ENCODE results near the gene CPXM1. TPM values are rescaled to one million over a fixed set of nuclear protein-coding genes. Genes with fewer than 3 reads are reported as not detected.

CPXM1 gene
- total and polyA plus RNA-seq, 10 of the 15 experiments (the other 5 are each of a cell fraction or from before 2014, with no cell fraction given), result 0.22 to 3.9 (median 0.63) TPM; not detected in 2

DNA sequence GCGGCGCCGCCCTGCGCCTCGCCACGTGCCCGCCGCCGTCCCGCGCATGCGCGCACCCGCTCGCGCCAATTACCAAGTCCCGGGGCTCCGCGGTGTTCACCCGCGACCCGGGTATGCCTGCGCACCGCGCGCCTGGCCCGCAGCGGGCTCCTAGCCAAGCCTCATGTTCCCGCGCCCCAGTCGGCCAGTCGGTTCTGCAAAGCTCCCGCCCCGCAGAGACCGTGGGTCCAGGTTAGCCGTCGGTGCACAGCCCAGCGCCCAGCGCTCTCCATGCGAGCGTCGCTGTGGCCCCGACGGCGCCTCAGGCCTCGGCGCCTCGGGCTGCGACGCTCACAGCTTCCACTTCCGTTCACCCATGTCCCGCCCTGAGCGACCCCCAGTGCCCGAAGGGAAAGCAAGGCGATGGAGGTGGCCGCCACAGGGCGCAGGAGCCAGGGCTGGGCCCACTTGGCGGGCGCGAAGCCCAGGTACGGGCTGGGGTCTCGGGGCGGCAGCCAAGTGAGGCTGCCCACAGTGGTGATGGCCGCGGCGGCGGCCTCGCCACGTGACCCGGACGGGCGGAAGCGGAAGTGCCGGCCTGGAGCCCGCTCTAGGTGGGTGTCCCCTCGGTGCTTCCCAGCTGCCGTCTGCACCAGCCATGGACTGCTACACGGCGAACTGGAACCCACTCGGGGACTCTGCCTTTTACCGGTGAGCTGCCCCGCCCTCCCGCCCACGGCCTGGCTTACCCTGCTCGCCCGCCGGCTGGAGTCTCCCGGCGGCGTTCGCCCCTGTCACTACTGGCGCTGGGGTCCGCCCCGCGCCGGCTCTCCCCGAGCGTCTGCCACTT, 39.9 kb upstream of the CPXM1 start, which contains the start of the genes PCED1A and VPS16 (continued):
- no peak for TF ChIP-seq EED (IDR thresholded peaks at IDR 0.05; ENCODE audit: low read depth)
- no peak for TF ChIP-seq CBX5 (IDR thresholded peaks at IDR 0.05; ENCODE audit: low read depth)
- TF ChIP-seq NFXL1 (IDR thresholded peaks at IDR 0.05; ENCODE audit: borderline replicate concordance), result no peak
- no peak for TF ChIP-seq CHD1 (IDR thresholded peaks at IDR 0.05; ENCODE audit: low read depth, low read length)
- TF ChIP-seq BACH1 (IDR thresholded peaks at IDR 0.05; ENCODE audit: borderline replicate concordance), result no peak; the same call in none of the 2 replicates
- no peak for TF ChIP-seq MYB (IDR thresholded peaks at IDR 0.05; ENCODE audit: borderline replicate concordance, low read depth, low read length)
- TF ChIP-seq TBL1XR1 (IDR thresholded peaks at IDR 0.05; ENCODE audit: low read depth, low read length), result no peak
- TF ChIP-seq, protein P1, sequence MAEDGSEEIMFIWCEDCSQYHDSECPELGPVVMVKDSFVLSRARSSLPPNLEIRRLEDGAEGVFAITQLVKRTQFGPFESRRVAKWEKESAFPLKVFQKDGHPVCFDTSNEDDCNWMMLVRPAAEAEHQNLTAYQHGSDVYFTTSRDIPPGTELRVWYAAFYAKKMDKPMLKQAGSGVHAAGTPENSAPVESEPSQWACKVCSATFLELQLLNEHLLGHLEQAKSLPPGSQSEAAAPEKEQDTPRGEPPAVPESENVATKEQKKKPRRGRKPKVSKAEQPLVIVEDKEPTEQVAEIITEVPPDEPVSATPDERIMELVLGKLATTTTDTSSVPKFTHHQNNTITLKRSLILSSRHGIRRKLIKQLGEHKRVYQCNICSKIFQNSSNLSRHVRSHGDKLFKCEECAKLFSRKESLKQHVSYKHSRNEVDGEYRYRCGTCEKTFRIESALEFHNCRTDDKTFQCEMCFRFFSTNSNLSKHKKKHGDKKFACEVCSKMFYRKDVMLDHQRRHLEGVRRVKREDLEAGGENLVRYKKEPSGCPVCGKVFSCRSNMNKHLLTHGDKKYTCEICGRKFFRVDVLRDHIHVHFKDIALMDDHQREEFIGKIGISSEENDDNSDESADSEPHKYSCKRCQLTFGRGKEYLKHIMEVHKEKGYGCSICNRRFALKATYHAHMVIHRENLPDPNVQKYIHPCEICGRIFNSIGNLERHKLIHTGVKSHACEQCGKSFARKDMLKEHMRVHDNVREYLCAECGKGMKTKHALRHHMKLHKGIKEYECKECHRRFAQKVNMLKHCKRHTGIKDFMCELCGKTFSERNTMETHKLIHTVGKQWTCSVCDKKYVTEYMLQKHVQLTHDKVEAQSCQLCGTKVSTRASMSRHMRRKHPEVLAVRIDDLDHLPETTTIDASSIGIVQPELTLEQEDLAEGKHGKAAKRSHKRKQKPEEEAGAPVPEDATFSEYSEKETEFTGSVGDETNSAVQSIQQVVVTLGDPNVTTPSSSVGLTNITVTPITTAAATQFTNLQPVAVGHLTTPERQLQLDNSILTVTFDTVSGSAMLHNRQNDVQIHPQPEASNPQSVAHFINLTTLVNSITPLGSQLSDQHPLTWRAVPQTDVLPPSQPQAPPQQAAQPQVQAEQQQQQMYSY (CRISPR knock-in tag; IDR thresholded peaks at IDR 0.05), result no peak
- TF ChIP-seq, protein P2, sequence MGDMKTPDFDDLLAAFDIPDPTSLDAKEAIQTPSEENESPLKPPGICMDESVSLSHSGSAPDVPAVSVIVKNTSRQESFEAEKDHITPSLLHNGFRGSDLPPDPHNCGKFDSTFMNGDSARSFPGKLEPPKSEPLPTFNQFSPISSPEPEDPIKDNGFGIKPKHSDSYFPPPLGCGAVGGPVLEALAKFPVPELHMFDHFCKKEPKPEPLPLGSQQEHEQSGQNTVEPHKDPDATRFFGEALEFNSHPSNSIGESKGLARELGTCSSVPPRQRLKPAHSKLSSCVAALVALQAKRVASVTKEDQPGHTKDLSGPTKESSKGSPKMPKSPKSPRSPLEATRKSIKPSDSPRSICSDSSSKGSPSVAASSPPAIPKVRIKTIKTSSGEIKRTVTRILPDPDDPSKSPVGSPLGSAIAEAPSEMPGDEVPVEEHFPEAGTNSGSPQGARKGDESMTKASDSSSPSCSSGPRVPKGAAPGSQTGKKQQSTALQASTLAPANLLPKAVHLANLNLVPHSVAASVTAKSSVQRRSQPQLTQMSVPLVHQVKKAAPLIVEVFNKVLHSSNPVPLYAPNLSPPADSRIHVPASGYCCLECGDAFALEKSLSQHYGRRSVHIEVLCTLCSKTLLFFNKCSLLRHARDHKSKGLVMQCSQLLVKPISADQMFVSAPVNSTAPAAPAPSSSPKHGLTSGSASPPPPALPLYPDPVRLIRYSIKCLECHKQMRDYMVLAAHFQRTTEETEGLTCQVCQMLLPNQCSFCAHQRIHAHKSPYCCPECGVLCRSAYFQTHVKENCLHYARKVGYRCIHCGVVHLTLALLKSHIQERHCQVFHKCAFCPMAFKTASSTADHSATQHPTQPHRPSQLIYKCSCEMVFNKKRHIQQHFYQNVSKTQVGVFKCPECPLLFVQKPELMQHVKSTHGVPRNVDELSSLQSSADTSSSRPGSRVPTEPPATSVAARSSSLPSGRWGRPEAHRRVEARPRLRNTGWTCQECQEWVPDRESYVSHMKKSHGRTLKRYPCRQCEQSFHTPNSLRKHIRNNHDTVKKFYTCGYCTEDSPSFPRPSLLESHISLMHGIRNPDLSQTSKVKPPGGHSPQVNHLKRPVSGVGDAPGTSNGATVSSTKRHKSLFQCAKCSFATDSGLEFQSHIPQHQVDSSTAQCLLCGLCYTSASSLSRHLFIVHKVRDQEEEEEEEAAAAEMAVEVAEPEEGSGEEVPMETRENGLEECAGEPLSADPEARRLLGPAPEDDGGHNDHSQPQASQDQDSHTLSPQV (IDR thresholded peaks at IDR 0.05), result no peak
- TF ChIP-seq, protein P3, sequence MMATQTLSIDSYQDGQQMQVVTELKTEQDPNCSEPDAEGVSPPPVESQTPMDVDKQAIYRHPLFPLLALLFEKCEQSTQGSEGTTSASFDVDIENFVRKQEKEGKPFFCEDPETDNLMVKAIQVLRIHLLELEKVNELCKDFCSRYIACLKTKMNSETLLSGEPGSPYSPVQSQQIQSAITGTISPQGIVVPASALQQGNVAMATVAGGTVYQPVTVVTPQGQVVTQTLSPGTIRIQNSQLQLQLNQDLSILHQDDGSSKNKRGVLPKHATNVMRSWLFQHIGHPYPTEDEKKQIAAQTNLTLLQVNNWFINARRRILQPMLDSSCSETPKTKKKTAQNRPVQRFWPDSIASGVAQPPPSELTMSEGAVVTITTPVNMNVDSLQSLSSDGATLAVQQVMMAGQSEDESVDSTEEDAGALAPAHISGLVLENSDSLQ (IDR thresholded peaks at IDR 0.05), result no peak
- TF ChIP-seq NFIC (IDR thresholded peaks at IDR 0.05; ENCODE audit: low read depth, low read length), result no peak
- TF ChIP-seq SMARCA5 (IDR thresholded peaks at IDR 0.05), result no peak; the same call in 1 of the 2 replicates
- TF ChIP-seq, protein P4, sequence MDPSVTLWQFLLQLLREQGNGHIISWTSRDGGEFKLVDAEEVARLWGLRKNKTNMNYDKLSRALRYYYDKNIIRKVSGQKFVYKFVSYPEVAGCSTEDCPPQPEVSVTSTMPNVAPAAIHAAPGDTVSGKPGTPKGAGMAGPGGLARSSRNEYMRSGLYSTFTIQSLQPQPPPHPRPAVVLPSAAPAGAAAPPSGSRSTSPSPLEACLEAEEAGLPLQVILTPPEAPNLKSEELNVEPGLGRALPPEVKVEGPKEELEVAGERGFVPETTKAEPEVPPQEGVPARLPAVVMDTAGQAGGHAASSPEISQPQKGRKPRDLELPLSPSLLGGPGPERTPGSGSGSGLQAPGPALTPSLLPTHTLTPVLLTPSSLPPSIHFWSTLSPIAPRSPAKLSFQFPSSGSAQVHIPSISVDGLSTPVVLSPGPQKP (IDR thresholded peaks at IDR 0.05; ENCODE audit: low read depth, low read length), result peak; percentile 84
- TF ChIP-seq RB1 (IDR thresholded peaks at IDR 0.05; ENCODE audit: borderline replicate concordance), result peak; percentile 53; the same call in 1 of the 2 replicates
- no peak for TF ChIP-seq RFX5 (IDR thresholded peaks at IDR 0.05; ENCODE audit: low read depth, low read length)
- TF ChIP-seq WRNIP1 (IDR thresholded peaks at IDR 0.05; ENCODE audit: borderline replicate concordance, low read depth, low read length), result no peak
- no peak for TF ChIP-seq KAT2A (conservative IDR thresholded peaks at IDR 0.05; ENCODE audit: control insufficient read depth, low read depth, low read length)
- peak; percentile 12 for TF ChIP-seq SP1 (IDR thresholded peaks at IDR 0.05; ENCODE audit: low read depth, low read length)
- TF ChIP-seq CBFB (IDR thresholded peaks at IDR 0.05; ENCODE audit: low read depth), result no peak
- no peak for TF ChIP-seq CEBPB (IDR thresholded peaks at IDR 0.05; ENCODE audit: borderline replicate concordance in 1 of 2, low read depth in 2 of 2, low read length in 2 of 2)
- no peak for TF ChIP-seq STAT1 (conservative IDR thresholded peaks at IDR 0.05)
